ENCODE measurements around the gene SREBF2.

SREBF2 gene

DNA sequence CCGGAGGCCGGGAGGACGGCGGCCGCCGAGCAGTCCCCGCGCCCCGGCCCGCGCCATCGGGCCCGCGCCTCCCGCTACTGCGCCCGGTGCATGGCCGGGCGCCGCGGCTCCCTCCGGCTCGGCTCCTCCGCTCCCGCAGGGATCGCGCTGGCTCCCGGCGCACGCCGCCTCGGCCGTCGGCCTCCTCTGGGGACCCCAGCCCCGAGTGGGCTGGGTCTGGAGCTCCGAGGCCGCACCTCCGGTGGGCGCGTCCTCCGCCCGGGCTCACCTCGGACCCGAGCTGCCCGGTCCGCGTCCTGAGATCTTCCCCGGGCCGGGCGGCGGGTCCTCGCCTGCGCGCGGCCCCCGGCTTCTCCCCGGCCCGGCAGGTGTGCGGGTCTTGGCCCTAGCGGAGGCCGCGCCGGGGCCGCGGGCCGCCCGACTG, 81.7 kb downstream of the SREBF2 start:
- H3F3A ChIP-seq (ENCODE audit: insufficient read depth, low read length), result no peaks in the 10 kb centered on the region
- H3K9me3 ChIP-seq (ENCODE audit: low read length), result no peaks in the 10 kb centered on the region
- H4K20me1 ChIP-seq (ENCODE audit: insufficient read depth, low read length), result no peaks in the 10 kb centered on the region
- H3K9me2 ChIP-seq (ENCODE audit: low read depth, low read length), result no peaks in the 10 kb centered on the region
- no peak for TF ChIP-seq EZH2 (IDR thresholded peaks at IDR 0.05; ENCODE audit: borderline replicate concordance, low read length)
- TF ChIP-seq, protein P1, sequence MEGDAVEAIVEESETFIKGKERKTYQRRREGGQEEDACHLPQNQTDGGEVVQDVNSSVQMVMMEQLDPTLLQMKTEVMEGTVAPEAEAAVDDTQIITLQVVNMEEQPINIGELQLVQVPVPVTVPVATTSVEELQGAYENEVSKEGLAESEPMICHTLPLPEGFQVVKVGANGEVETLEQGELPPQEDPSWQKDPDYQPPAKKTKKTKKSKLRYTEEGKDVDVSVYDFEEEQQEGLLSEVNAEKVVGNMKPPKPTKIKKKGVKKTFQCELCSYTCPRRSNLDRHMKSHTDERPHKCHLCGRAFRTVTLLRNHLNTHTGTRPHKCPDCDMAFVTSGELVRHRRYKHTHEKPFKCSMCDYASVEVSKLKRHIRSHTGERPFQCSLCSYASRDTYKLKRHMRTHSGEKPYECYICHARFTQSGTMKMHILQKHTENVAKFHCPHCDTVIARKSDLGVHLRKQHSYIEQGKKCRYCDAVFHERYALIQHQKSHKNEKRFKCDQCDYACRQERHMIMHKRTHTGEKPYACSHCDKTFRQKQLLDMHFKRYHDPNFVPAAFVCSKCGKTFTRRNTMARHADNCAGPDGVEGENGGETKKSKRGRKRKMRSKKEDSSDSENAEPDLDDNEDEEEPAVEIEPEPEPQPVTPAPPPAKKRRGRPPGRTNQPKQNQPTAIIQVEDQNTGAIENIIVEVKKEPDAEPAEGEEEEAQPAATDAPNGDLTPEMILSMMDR (IDR thresholded peaks at IDR 0.05; ENCODE audit: low read length), result no peak
- H3K4me3 ChIP-seq (ENCODE audit: low read depth, low read length, poor library complexity, severe bottlenecking), result no peak overlapping the region
- no peaks in the 10 kb centered on the region for H3K36me3 ChIP-seq (ENCODE audit: insufficient read depth, low read length)
- H3K4me1 ChIP-seq (ENCODE audit: insufficient read depth, low read length, severe bottlenecking), result peaks cover 35% of the 10 kb centered on the region
- H3K27ac ChIP-seq (ENCODE audit: low read depth, low read length, poor library complexity, severe bottlenecking), result no peak overlapping the region
- peaks cover 20% of the 10 kb centered on the region; the same call in 1 of the 2 replicates for H3K27me3 ChIP-seq (ENCODE audit: insufficient read depth, low read length)
- no peaks in the 10 kb centered on the region for H3K79me2 ChIP-seq (ENCODE audit: insufficient read depth, low read length)
- no peak overlapping the region for H2AFZ ChIP-seq (ENCODE audit: low read length)
- no peak overlapping the region for H3K4me2 ChIP-seq (ENCODE audit: low read length)
- H3K9ac ChIP-seq (ENCODE audit: low read length), result no peak overlapping the region

DNA sequence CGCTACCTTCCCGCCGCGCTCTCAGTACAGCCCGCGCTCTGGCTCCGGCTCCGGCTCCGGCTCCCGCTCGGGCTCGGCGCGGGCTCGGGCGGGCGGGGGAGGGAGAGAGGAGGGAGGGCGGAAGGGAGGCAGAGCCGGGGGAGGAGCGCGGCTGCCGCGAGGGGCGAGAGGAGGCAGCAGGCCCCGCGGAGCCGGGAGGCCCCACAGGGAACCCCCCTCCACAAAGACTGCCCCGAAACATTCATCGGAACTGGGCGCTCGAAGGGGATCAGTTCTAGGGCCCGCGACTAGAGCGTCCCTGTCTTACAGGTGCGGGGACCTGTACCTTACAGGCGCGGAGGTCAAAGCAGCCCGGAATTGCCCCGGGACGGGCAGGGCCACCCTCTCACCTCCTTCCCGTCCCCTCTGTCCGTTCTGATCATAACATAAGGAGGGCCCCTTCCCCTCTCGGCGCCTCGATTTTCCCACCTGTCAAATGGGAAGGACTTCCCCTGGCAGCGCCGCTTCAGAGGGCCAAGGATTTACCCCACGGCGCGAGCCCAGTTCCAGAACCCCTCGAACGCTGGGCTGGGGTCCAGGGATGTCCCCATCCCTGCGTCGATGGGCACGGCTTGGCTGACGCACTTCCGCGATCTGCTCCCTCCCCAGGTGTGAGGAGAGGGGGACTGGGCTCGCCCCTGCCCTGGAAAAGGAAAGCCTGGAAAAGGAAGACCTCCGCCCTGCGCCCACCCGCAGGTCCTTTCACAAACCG, 82.3 kb downstream of the SREBF2 start, which contains the start of gene SHISA8:
TSS of gene SHISA8 (minus strand) at position 40 of the 751 bp plus-strand sequence. CDS start 407 bp downstream, outside the sequence.
- Histone ChIP-seq H3K9ac (ENCODE audit: low read length) (no peak within 1 kb of the TSS), H4K20me1 (ENCODE audit: insufficient read depth, low read length) (no peaks in the 10 kb centered on the region), H3K9me3 (ENCODE audit: low read length) (no peaks in the 10 kb centered on the region), H3K4me3 (ENCODE audit: low read depth, low read length, poor library complexity, severe bottlenecking) (no peak within 1 kb of the TSS), H3K27ac (ENCODE audit: low read depth, low read length, poor library complexity, severe bottlenecking) (no peak within 1 kb of the TSS), H2AFZ (ENCODE audit: low read length) (no peak within 1 kb of the TSS), H3K4me2 (ENCODE audit: low read length) (no peak within 1 kb of the TSS; the same call in 1 of the 2 replicates), H3K4me1 (ENCODE audit: insufficient read depth, low read length, severe bottlenecking) (peaks cover 35% of the 10 kb centered on the region), H3K79me2 (ENCODE audit: insufficient read depth, low read length) (no peaks in the 10 kb centered on the region), H3K36me3 (ENCODE audit: insufficient read depth, low read length) (no peaks in the 10 kb centered on the region), H3K9me2 (ENCODE audit: low read depth, low read length) (no peaks in the 10 kb centered on the region), H3K27me3 (ENCODE audit: insufficient read depth, low read length) (peaks cover 22% of the 10 kb centered on the region; the same call in 1 of the 2 replicates), H3F3A (ENCODE audit: insufficient read depth, low read length) (no peaks in the 10 kb centered on the region)
- TF ChIP-seq, protein P1 (IDR thresholded peaks at IDR 0.05; ENCODE audit: low read length), result no peak
- TF ChIP-seq EZH2 (IDR thresholded peaks at IDR 0.05; ENCODE audit: borderline replicate concordance, low read length), result no peak

DNA sequence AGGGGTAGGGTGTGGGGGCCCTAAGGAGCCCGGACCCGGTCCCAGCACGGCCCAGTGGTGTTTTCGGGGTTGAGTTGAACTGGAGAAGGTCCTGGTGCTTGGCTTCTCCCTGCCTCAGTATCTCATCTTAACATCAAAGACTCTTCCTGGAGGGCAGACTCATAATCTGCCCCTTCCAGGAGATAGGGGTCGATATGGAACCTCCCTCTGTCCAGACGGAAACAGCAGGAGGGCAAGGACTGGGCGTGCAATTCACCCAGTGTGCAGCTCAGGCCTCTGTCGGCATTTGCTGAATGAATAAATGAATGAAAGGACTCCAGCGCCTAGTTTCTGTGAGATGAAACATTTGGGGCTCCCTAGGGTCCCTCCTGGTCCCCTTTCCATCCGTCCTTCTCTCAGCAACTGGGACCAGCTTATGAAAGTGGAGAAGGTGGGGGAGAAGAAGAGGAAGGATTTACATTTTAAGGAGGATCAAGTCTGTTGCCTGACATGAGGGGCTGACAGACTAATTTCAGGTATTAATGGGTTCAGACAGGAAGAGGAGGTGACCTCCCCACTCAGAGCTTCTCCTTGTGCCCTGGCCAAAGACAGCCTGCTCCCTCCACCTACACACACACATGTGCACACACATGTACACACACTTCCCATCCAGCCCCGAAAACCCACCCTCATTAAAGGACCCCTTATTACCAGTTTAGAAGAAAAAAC, 83.0 kb downstream of the SREBF2 start:
- Histone ChIP-seq H3K79me2 (ENCODE audit: insufficient read depth, low read length) (no peaks in the 10 kb centered on the region), H3K27ac (ENCODE audit: low read depth, low read length, poor library complexity, severe bottlenecking) (no peak overlapping the region), H4K20me1 (ENCODE audit: insufficient read depth, low read length) (no peaks in the 10 kb centered on the region), H3K36me3 (ENCODE audit: insufficient read depth, low read length) (no peaks in the 10 kb centered on the region), H3K4me1 (ENCODE audit: insufficient read depth, low read length, severe bottlenecking) (peaks cover 32% of the 10 kb centered on the region), H3K9ac (ENCODE audit: low read length) (no peak overlapping the region), H2AFZ (ENCODE audit: low read length) (no peak overlapping the region), H3K4me2 (ENCODE audit: low read length) (no peak overlapping the region), H3K27me3 (ENCODE audit: insufficient read depth, low read length) (peaks cover 27% of the 10 kb centered on the region; the same call in 1 of the 2 replicates), H3K9me3 (ENCODE audit: low read length) (no peaks in the 10 kb centered on the region), H3K4me3 (ENCODE audit: low read depth, low read length, poor library complexity, severe bottlenecking) (no peak overlapping the region), H3F3A (ENCODE audit: insufficient read depth, low read length) (no peaks in the 10 kb centered on the region), H3K9me2 (ENCODE audit: low read depth, low read length) (no peaks in the 10 kb centered on the region)
- TF ChIP-seq EZH2 (IDR thresholded peaks at IDR 0.05; ENCODE audit: borderline replicate concordance, low read length), result no peak
- TF ChIP-seq, protein P1 (IDR thresholded peaks at IDR 0.05; ENCODE audit: low read length), result no peak
